K562 (cell line): ENCODE measurements around the gene CNPY4. TPM values are rescaled to one million over a fixed set of nuclear protein-coding genes. Genes with fewer than 3 reads are reported as not detected.

Experiments used
- ATAC-seq: fragments of 200-7000 bp; cut with Tn5 transposase; 3 replicates; pipeline ENCODE4 v1.9.1; 2020; ENCODE audit warnings: moderate library complexity
- BruUV-seq: library from RNA; stranded (reverse); fragments of 400-500 nt; replicated peaks from 2 replicates; lab custom pipeline; 2021; lab: Mats Ljungman, UMichigan
- CTCF ChIA-PET: fragments of 300-600 bp; formaldehyde crosslinking; extraction: SDS; loops from one replicate; lab custom pipeline; 2021; ENCODE audit warnings: low intra/inter-chr PET ratio; lab: Yijun Ruan, JAX
- POLR2A ChIA-PET: fragments of 300-600, 350-650 bp; sonication (Branson Sonifier 250); formaldehyde crosslinking; extraction: SDS; loops from one replicate; lab custom pipeline; 2021; ENCODE audit warnings: antibody characterized with exemption, inconsistent platforms; lab: Yijun Ruan, JAX
- DNase-seq, 4 experiments: peaks; one replicate each; pipeline versions ENCODE4 v3.0.0 to v3.0.0-alpha.2; 2011 to 2018; ENCODE audit warnings: low spot score in 3 of 4, mixed read lengths in 3 of 4; ENCODE audit errors: extremely low read depth in 1 of 4
- FAIRE-seq: peaks from 2 replicates; lab custom pipeline; 2011; peaks lifted over from hg19 to GRCh38; lab: Jason Lieb, UNC
- H2AFZ ChIP-seq: 2 replicates; pipeline ENCODE4 v1.6.0; 2011; ENCODE audit warnings: low read depth, low read length, control low read depth, inconsistent platforms
- H3K27ac ChIP-seq: fragments of 200-600 bp; 3 replicates; pipeline ENCODE4 v1.8.0; 2011; ENCODE audit warnings: low read depth, mild to moderate bottlenecking, control low read depth, inconsistent platforms, low read length, moderate library complexity, mixed read lengths; ENCODE audit errors: extremely low read depth
- H3K27me3 ChIP-seq, 2 experiments: fragments of 300-600 bp in 1 of 2; 2 replicates in 1 of 2; 3 replicates in 1 of 2; pipeline versions ENCODE4 v1.6.0 to v1.8.0; 2011; ENCODE audit warnings: inconsistent platforms in 2 of 2, low read length in 2 of 2, mild to moderate bottlenecking in 1 of 2, mixed read lengths in 1 of 2, moderate library complexity in 1 of 2; ENCODE audit not compliant: control insufficient read depth in 2 of 2, insufficient read depth in 2 of 2
- H3K36me3 ChIP-seq: fragments of 300-600 bp; 3 replicates; pipeline ENCODE4 v1.8.0; 2011; ENCODE audit warnings: mild to moderate bottlenecking, low read length, inconsistent platforms; ENCODE audit not compliant: control insufficient read depth, insufficient read depth
- H3K4me1 ChIP-seq, 2 experiments: fragments of 200-600 bp in 1 of 2; replicated peaks in 1 of 2; 2 replicates in 1 of 2; 3 replicates in 1 of 2; pipeline versions ENCODE4 v1.5.1 to v1.8.0; 2011; ENCODE audit warnings: inconsistent platforms in 2 of 2, low read length in 2 of 2, mild to moderate bottlenecking in 1 of 2, mixed read lengths in 1 of 2, moderate library complexity in 1 of 2; ENCODE audit not compliant: control insufficient read depth in 2 of 2, insufficient read depth in 2 of 2
- H3K4me2 ChIP-seq: 2 replicates; pipeline ENCODE4 v1.6.1; 2011; ENCODE audit warnings: low read length, control low read depth, inconsistent platforms, mixed read lengths; ENCODE audit not compliant: insufficient read depth
- H3K4me3 ChIP-seq: fragments of 200-600 bp; sonication (generic), shearing (Covaris generic); 2 replicates; pipeline ENCODE4 v1.5.1; 2016; ENCODE audit warnings: control low read depth, inconsistent platforms
- H3K79me2 ChIP-seq: fragments of 200-600 bp; 3 replicates; pipeline ENCODE4 v1.8.0; 2011; ENCODE audit warnings: low read length, inconsistent platforms; ENCODE audit not compliant: control insufficient read depth, insufficient read depth
- H3K9ac ChIP-seq, 2 experiments: 2 replicates each; pipeline versions ENCODE4 v1.6.0 to v1.6.1; 2011; ENCODE audit warnings: low read depth in 2 of 2, low read length in 2 of 2, control low read depth in 1 of 2, inconsistent platforms in 1 of 2, mild to moderate bottlenecking in 1 of 2, mixed read lengths in 1 of 2; ENCODE audit not compliant: insufficient read depth in 1 of 2
- H3K9me1 ChIP-seq: one replicate; pipeline ENCODE4 v1.6.0; 2011; ENCODE audit warnings: inconsistent platforms, mild to moderate bottlenecking, low read length, moderate library complexity; ENCODE audit not compliant: control insufficient read depth, insufficient read depth
- H3K9me3 ChIP-seq: replicated peaks from 2 replicates; pipeline ENCODE4 v1.5.1; 2011; ENCODE audit warnings: low read depth, low read length, inconsistent platforms; ENCODE audit not compliant: control insufficient read depth, insufficient read depth
- H4K20me1 ChIP-seq: replicated peaks from 2 replicates; pipeline ENCODE4 v1.6.1; 2011; ENCODE audit warnings: low read length, inconsistent platforms, mixed read lengths; ENCODE audit not compliant: control insufficient read depth, insufficient read depth
- ADNP ChIP-seq: fragments of 200-800 bp; sonication (Bioruptor generic); IDR thresholded peaks from 2 replicates; pipeline ENCODE4 v1.6.1; 2016; ENCODE audit warnings: missing genetic modification characterization, missing compliant biosample characterization
- BCOR ChIP-seq: fragments of 450-650 bp; IDR thresholded peaks from 2 replicates; pipeline ENCODE4 v1.6.1; 2016
- CBFB ChIP-seq: sonication (generic); formaldehyde crosslinking; IDR thresholded peaks from 2 replicates; pipeline ENCODE4 v1.4.0; 2020; ENCODE audit warnings: mild to moderate bottlenecking, missing genetic modification reagents
- CBX5 ChIP-seq: IDR thresholded peaks from 2 replicates; pipeline ENCODE4 v1.6.1; 2014; ENCODE audit warnings: low read depth, borderline replicate concordance
- CEBPG ChIP-seq, 3 experiments: fragments of 200-800 bp in 1 of 3; sonication (Bioruptor generic) in 1 of 3; sonication (generic) in 1 of 3; formaldehyde crosslinking in 1 of 3; IDR thresholded peaks in 2 of 3; conservative IDR thresholded peaks in 1 of 3; 2 replicates each; pipeline versions ENCODE4 v1.6.1 to v1.8.0; 2016 to 2022; ENCODE audit warnings: missing compliant biosample characterization in 2 of 3, missing genetic modification characterization in 2 of 3, mild to moderate bottlenecking in 1 of 3, missing genetic modification reagents in 1 of 3
- FOS ChIP-seq: IDR thresholded peaks from 3 replicates; pipeline ENCODE4 v1.6.1; 2011; ENCODE audit not compliant: insufficient read length; ENCODE audit errors: extremely low read depth
- HDGF ChIP-seq: fragments of 450-650 bp; IDR thresholded peaks from 2 replicates; pipeline ENCODE4 v1.6.1; 2016
- HOXB6 ChIP-seq: fragments of 250-450 bp; sonication (Bioruptor Pico); IDR thresholded peaks from 2 replicates; pipeline ENCODE4 v1.5.1; 2022; ENCODE audit warnings: mild to moderate bottlenecking, borderline replicate concordance
- MEF2D ChIP-seq: conservative IDR thresholded peaks from 2 replicates; pipeline ENCODE4 v1.6.1; 2016; ENCODE audit warnings: low read depth, missing genetic modification characterization, missing compliant biosample characterization
- NONO ChIP-seq, 2 experiments: fragments of 200-400 bp in 1 of 2; fragments of 450-650 bp in 1 of 2; formaldehyde crosslinking in 1 of 2; IDR thresholded peaks; 2 replicates each; pipeline ENCODE4 v1.6.1; 2017; ENCODE audit warnings: low read depth in 2 of 2, mild to moderate bottlenecking in 2 of 2, moderate library complexity in 2 of 2, low read length in 1 of 2
- PCBP1 ChIP-seq: fragments of 200-400 bp; formaldehyde crosslinking; IDR thresholded peaks from 2 replicates; pipeline ENCODE4 v1.6.1; 2018; ENCODE audit warnings: mild to moderate bottlenecking, low read depth, low read length; ENCODE audit not compliant: poor library complexity, severe bottlenecking
- PHB2 ChIP-seq: fragments of 450-650 bp; IDR thresholded peaks from 2 replicates; pipeline ENCODE4 v1.6.1; 2017; ENCODE audit warnings: low read depth
- POLR2B ChIP-seq: fragments of 450-650 bp; IDR thresholded peaks from 2 replicates; pipeline ENCODE4 v1.6.1; 2018; ENCODE audit warnings: low read depth; ENCODE audit not compliant: partially characterized antibody
- SMAD3 ChIP-seq: fragments of 450-650 bp; formaldehyde crosslinking; conservative IDR thresholded peaks from 2 replicates; pipeline ENCODE4 v1.4.0; 2020; ENCODE audit warnings: mild to moderate bottlenecking
- SREBF1 ChIP-seq: fragments of 150-350 bp; IDR thresholded peaks from 2 replicates; pipeline ENCODE4 v1.6.1; 2014; ENCODE audit warnings: antibody characterized with exemption, low read depth, low read length, borderline replicate concordance
- TAL1 ChIP-seq: fragments of 450-650 bp; IDR thresholded peaks from 2 replicates; pipeline ENCODE4 v1.6.1; 2016; ENCODE audit warnings: mild to moderate bottlenecking
- U2AF1 ChIP-seq: fragments of 200-400 bp; formaldehyde crosslinking; optimal IDR thresholded peaks from 2 replicates; pipeline ENCODE3; 2017; ENCODE audit warnings: mild to moderate bottlenecking, low read depth, low read length, moderate library complexity
- XRCC3 ChIP-seq: fragments of 450-650 bp; IDR thresholded peaks from 2 replicates; pipeline ENCODE4 v1.6.1; 2017; ENCODE audit warnings: mild to moderate bottlenecking, moderate library complexity
- ZBTB8A ChIP-seq: fragments of 450-650 bp; IDR thresholded peaks from 2 replicates; pipeline ENCODE4 v1.6.1; 2018; ENCODE audit warnings: mild to moderate bottlenecking, moderate library complexity; ENCODE audit not compliant: partially characterized antibody
- ZNF324 ChIP-seq: fragments of 250-450 bp; sonication (Bioruptor Pico); IDR thresholded peaks from 2 replicates; pipeline ENCODE4 v1.4.0; 2020; ENCODE audit warnings: mild to moderate bottlenecking
- ZNF561 ChIP-seq: fragments of 450-650 bp; formaldehyde crosslinking; conservative IDR thresholded peaks from 2 replicates; pipeline ENCODE4 v1.4.0; 2020; ENCODE audit warnings: mild to moderate bottlenecking, moderate library complexity
- ZNF780A ChIP-seq: fragments of 250-450 bp; sonication (Bioruptor Pico); IDR thresholded peaks from 2 replicates; pipeline ENCODE4 v1.5.0; 2021; ENCODE audit warnings: mild to moderate bottlenecking
- ZZZ3 ChIP-seq: fragments of 450-650 bp; IDR thresholded peaks from 2 replicates; pipeline ENCODE4 v1.6.1; 2016; ENCODE audit warnings: antibody characterized with exemption, mild to moderate bottlenecking, moderate library complexity
- WGBS: fragments of 100-300 bp; shearing (Covaris generic); methylation state at CpG from one replicate; pipeline ENCODE4 v1.1.6; 2016; ENCODE audit warnings: low coverage, mixed read lengths; ENCODE audit not compliant: insufficient coverage; ENCODE audit errors: missing lambda C conversion rate; 5-methylcytosine and 5-hydroxymethylcytosine counted together
- in situ Hi-C: fragments of 300-500 bp; cut with MboI; formaldehyde crosslinking; loops from 4 replicates; pipeline ENCODE4 v1.15.0; 2018; ENCODE audit warnings: inconsistent platforms, mixed read lengths
- intact Hi-C: fragments of 100-400 bp; cut with micrococcal nuclease; formaldehyde crosslinking; loops from 2 replicates; pipeline ENCODE4 v1.14.2; 2022
- polyA plus RNA-seq, 8 experiments: library from polyadenylated mRNA; depleted of rRNA in 4 of 8; stranded (reverse) in 5 of 8; unstranded in 3 of 8; fragments of >200 nt; fragmentation: Nextera tagmentation in 2 of 8; fragmentation: Illumina TruSeq in 1 of 8; extraction: Ambion mirVana in 2 of 8; extraction: Trizol in 1 of 8; gene quantifications; 2 replicates each; pipeline versions ENCODE4 v1.2.1 to v1.2.3, GENCODE V29; 2011 to 2014; ENCODE audit warnings: inconsistent platforms in 1 of 8, missing spikeins in 1 of 8
- total RNA-seq, 7 experiments: library from RNA; depleted of rRNA in 6 of 7; stranded (reverse); fragments of >200 nt in 6 of 7; fragmentation: Illumina TruSeq in 2 of 7; extraction: Trizol in 2 of 7; gene quantifications; 2 replicates each; pipeline versions ENCODE4 v1.2.1 to v1.2.3, GENCODE V29; 2011 to 2021; ENCODE audit warnings: low replicate concordance in 1 of 7
- TF ChIP-seq, protein P1 (sequence below): IDR thresholded peaks from 2 replicates; pipeline ENCODE4 v1.6.1; 2016; ENCODE audit warnings: missing genetic modification characterization, missing compliant biosample characterization

The CNPY4 gene
- total and polyA plus RNA-seq, 9 of the 15 experiments (the other 6 are each of a cell fraction or from before 2014, with no cell fraction given): 1.9 to 11.2 (median 7.0) TPM

DNA sequence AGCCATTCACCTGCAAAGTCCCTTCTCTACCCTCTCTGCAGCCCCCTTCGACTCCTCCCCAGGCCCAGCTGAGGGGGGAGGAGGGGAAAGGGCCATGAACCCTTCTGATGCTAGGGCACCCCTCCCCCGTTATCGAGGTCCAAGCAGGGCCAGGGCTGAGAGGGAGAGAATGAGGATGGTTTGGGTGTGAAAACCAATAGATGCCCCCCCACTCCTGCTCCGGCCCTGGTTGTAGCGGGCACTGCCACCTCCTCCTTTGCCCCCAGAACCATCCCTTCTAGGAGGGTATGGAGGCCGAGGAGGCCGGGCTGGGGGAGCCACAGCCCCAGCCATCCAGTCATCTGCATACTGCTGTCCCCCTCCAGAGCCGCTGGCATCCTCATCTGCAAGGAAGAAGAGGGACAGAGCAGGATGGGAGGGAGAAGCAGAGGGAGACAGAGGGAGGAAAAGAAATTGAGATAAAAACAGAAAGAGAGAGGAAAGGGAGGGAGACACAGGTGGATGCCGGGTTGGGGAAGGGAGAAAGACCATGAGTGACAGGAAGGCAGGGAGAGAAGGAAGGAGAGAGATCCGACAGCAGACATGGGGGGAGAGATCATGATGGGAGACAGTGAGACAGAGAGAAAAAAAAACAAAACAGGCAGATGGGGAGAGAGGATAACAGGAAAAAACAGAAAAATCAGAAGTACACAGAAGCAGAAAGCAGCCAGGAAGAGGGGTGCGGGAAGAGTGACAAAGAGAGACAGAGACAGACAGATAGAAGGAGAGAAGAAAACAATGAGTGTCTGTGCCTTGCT, 50.9 kb downstream of the CNPY4 start:
- peak; percentile 6 for FAIRE-seq
- DNase-seq: peak in 2 of 4 experiments; percentile 13 to 19
- H4K20me1 ChIP-seq: no peaks in the 10 kb centered on the region
- no TSS peak for BruUV-seq
- H3K9me1 ChIP-seq: no peaks in the 10 kb centered on the region
- intact Hi-C loops: no loop called here
- H3K27me3 ChIP-seq: no peaks in the 10 kb centered on the region
- 35% methylated on average over 11 of the region's 11 CpGs for WGBS
- H2AFZ ChIP-seq: no peak overlapping the region
- no peak overlapping the region for H3K27ac ChIP-seq
- no peaks in the 10 kb centered on the region for H3K9me3 ChIP-seq
- H3K4me3 ChIP-seq: no peak overlapping the region
- H3K9ac ChIP-seq: peak overlapping the region in 1 of 2 experiments; percentile 66; a peak in 1 of 4 replicates
- ChIA-PET POLR2A (no interaction called here), CTCF (no interaction called here)
- in situ Hi-C loops: no loop called here
- no peaks in the 10 kb centered on the region for H3K79me2 ChIP-seq
- H3K36me3 ChIP-seq: no peaks in the 10 kb centered on the region
- H3K4me2 ChIP-seq: no peak overlapping the region; the same call in 1 of the 2 replicates
- H3K4me1 ChIP-seq: peaks cover 39 to 63% of the 10 kb centered on the region in 2 experiments
- ATAC-seq: no peak
- TF ChIP-seq NONO (IDR thresholded peaks at IDR 0.05; ENCODE audit: low read depth in 2 of 2, low read length in 1 of 2): no peak
- TF ChIP-seq ZBTB8A: no peak
- TF ChIP-seq, protein P1, sequence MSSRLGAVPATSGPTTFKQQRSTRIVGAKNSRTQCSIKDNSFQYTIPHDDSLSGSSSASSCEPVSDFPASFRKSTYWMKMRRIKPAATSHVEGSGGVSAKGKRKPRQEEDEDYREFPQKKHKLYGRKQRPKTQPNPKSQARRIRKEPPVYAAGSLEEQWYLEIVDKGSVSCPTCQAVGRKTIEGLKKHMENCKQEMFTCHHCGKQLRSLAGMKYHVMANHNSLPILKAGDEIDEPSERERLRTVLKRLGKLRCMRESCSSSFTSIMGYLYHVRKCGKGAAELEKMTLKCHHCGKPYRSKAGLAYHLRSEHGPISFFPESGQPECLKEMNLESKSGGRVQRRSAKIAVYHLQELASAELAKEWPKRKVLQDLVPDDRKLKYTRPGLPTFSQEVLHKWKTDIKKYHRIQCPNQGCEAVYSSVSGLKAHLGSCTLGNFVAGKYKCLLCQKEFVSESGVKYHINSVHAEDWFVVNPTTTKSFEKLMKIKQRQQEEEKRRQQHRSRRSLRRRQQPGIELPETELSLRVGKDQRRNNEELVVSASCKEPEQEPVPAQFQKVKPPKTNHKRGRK: no peak; the same call in 1 of the 2 replicates
- no peak for TF ChIP-seq ZNF780A (CRISPR knock-in tag)
- TF ChIP-seq HDGF: peak; percentile 39; the same call in 1 of the 2 replicates
- TF ChIP-seq CBFB (CRISPR knock-in tag): no peak
- no peak for TF ChIP-seq U2AF1
- TF ChIP-seq HOXB6: no peak
- TF ChIP-seq ZNF324 (CRISPR knock-in tag): no peak
- no peak for TF ChIP-seq XRCC3
- TF ChIP-seq ADNP (tag): no peak
- no peak for TF ChIP-seq MEF2D
- peak; percentile 67; the same call in 1 of the 2 replicates for TF ChIP-seq PHB2
- TF ChIP-seq BCOR: peak; percentile 41; the same call in 1 of the 2 replicates
- TF ChIP-seq ZNF561 (CRISPR knock-in tag): no peak
- TF ChIP-seq SMAD3: no peak
- TF ChIP-seq ZZZ3: no peak
- no peak for TF ChIP-seq SREBF1
- no peak for TF ChIP-seq CBX5
- TF ChIP-seq CEBPG (CRISPR knock-in tag; IDR thresholded peaks at IDR 0.05): no peak
- no peak for TF ChIP-seq CEBPG (tag; conservative IDR thresholded peaks at IDR 0.05 in 1 of 2, IDR thresholded peaks at IDR 0.05 in 1 of 2)
- TF ChIP-seq POLR2B: no peak
- TF ChIP-seq TAL1: peak; percentile 40; the same call in 1 of the 2 replicates
- TF ChIP-seq FOS: no peak
- no peak for TF ChIP-seq PCBP1
